ENCODE results near the gene TMCO4.
A peak's percentile ranks its signal among the peaks of the same experiment; 100 is the strongest.

TMCO4 gene

DNA sequence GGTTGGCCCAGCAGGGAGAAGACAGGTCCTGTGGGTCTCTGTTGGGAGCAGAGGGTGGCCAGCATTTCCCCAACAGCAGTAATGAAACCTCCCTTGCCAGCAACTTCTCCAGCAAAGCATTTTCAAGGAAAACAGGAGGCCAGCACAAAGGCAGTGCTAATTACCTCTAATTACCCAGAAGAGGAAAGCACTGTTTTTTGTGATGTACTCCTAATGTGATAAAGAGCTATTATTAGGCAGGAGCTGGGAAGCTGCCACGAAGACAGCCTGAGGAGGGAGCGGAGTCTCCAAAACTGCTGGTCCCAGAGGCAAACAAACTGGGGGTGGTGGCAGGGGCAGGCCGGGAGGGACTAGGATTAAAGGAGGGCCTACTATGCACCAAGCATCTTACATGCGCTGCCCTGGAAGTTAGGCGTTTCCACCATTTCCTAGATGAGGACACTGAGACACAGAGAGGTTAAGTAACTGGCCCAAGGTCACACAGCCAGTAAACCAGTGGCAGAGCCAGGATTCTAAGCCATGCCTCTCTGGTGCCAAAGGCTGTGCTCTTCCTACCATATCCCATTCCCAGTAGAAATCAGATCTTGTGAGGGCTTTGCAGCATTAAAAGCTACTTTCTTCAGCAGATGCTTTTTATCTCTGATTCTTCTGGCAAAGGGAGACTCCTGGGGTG lies 110.5 kb downstream of the TMCO4 start:
- no peak for DNase-seq (ENCODE audit: extremely low read depth in 1 of 2, low read depth in 1 of 2)

DNA sequence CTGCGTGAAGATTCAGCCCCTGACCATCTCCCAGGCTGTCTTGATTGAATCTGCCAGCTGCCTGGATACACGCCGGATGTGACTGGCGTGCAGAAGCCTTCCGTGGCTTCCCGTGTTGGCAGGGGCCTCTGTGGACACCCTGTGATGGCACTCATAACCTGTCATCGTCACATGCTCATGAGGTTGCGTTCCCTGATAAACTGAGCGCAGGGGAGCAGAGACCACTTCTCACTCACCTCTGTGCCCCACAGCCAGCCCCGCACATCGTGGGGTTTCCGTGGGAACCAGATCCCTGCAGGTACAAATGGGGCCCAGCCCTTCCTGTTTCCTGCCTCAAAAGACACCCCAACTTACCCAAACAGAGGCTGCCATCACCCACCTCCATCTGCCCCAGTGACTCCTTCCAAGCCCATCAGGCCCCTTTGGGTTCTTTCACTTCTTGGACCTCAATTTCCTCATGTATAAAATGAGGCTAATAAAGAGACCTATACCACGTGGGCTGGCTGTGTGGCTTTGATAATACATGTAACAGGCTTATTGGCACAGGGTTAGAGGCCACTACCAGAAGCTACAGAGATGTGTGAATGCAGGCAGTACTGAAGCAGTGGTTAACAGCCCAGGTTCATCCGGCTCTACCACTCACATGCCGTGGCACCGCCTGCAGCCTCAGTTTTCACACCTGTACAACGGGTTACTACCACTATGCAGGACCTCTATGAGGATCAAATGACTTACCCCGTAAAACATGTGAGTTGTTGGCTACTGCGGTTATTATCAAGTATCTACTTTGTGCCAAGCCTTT lies 111.5 kb downstream of the TMCO4 start:
- DNase-seq (ENCODE audit: extremely low read depth in 1 of 2, low read depth in 1 of 2) = peak; percentile 2 to 22

- no peak for DNase-seq (ENCODE audit: extremely low read depth in 1 of 2, low read depth in 1 of 2)
These were observed 112.3 kb downstream of the TMCO4 start for GRCh38 chr1:19687414-19687813.

DNA sequence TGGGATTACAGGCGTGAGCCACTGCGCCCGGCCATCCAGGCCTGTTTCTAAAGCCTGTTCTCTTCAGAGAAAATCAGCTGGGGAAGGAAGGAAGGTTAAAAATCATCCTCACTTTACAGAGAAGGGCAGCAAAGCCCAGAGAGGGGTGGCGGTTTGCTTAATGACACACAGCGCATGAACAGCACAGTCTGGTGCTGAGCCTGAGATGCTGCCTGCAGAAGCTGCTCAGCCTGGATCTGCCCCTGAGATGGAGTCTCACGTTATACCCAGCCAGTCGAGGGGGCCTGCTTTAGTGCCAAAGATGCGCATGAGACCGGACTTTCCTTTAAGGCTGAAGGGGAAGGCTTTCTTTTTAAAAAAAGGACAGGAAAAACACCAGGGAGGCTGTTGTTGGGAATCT lies 113.7 kb downstream of the TMCO4 start:
- no peak for DNase-seq (ENCODE audit: extremely low read depth in 1 of 2, low read depth in 1 of 2)

DNA sequence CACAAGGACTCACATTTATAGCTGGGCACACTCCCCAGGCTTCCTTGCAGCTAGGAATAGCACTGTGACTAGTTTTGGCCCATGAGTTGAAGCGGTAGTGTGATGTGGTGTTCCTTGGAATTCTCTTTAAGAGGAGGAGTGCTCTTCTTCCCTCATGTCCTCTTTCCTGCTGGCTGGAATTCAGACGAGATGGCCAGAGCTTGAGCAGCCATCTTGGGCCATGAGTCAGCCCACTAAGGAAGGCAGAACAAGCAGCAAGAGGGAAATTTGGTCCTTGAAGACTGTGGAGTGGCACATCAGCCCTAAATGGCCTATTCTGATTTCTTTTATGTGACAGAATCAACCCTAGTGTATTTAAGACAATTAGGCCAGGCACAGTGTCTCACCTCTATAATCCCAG lies 115.0 kb downstream of the TMCO4 start:
- no peak for DNase-seq (ENCODE audit: extremely low read depth in 1 of 2, low read depth in 1 of 2)

DNA sequence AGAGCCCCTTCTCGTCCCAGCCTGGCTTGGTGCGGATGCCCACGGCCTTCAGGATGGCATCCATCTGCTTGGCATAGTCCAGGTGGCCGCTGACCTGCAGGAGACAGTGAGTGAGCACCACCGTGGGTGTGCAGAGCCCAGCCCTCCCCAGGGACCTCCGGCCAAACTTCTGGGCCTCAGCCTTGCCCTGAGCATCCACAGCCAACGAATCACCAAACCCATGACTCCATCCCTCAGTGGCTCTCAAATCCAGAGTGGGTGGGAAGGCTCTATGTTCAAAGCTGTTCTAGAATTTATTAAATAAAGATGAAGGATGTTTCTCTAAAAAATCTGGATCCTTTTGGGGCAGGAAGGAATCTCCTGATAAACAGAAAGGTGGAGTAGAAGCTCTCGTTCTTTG lies 116.4 kb downstream of the TMCO4 start:
- no peak for DNase-seq (ENCODE audit: extremely low read depth in 1 of 2, low read depth in 1 of 2)

GRCh38 chr1:19682901-19683300 lies 116.8 kb downstream of the TMCO4 start:
- no peak for DNase-seq (ENCODE audit: extremely low read depth in 1 of 2, low read depth in 1 of 2)

DNA sequence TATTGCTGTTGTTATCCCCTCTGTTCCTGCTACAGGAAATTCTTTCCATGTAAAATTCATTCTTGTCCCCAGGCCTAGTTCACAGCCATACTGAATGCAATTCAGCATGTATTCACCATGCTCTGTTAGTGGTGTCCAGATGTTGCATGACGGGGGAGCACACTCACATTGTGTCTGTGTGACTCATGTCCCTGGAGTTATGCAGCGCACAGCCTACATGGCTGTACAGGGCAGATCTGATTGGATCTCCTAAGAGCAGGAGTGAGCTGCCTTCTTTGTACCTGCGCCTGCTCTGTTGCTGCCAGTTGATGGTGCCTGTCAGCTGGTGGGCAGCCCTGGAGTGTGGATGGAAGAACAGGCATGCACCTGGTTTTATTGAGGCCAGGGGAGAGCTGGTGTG lies 117.5 kb downstream of the TMCO4 start:
- no peak for DNase-seq (ENCODE audit: extremely low read depth in 1 of 2, low read depth in 1 of 2)

- no peak for DNase-seq (ENCODE audit: extremely low read depth in 1 of 2, low read depth in 1 of 2)
These were observed 119.1 kb downstream of the TMCO4 start for GRCh38 chr1:19680644-19681043.

- no peak for DNase-seq (ENCODE audit: extremely low read depth in 1 of 2, low read depth in 1 of 2)
These were observed 120.0 kb downstream of the TMCO4 start for GRCh38 chr1:19679691-19680090.

GRCh38 chr1:19678931-19679453 lies 120.7 kb downstream of the TMCO4 start:
- DNase-seq (ENCODE audit: extremely low read depth in 1 of 2, low read depth in 1 of 2) = no peak

- no peak for DNase-seq (ENCODE audit: extremely low read depth in 1 of 2, low read depth in 1 of 2)
These were observed 121.2 kb downstream of the TMCO4 start for GRCh38 chr1:19678493-19678892.

DNA sequence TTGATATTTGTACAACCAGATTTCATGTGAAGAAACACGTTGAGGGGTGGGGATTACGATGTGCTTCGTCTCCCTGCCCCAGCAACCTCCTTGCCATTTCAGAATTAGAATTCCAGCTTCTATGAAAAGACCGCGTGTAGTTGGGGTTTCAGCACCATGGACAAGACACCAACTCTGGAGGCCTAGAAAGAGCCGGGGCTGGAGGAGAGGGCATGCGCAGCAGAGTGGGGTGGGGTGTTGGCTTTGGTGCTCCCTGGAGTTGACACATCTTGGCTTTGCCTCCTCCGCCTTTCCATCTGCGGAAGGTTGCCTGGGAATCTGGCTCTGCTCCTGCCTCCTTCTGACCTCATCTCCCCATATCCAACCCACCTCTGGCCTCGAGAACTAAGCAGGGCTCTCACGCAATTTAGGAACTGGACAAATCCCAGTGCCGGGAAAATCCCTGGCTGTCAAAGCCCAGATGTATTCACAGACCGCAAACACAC lies 123.2 kb downstream of the TMCO4 start:
- DNase-seq (ENCODE audit: extremely low read depth in 1 of 2, low read depth in 1 of 2) = no peak

- no peak for DNase-seq (ENCODE audit: extremely low read depth in 1 of 2, low read depth in 1 of 2)
These were observed 123.9 kb downstream of the TMCO4 start for GRCh38 chr1:19675797-19676196.

DNA sequence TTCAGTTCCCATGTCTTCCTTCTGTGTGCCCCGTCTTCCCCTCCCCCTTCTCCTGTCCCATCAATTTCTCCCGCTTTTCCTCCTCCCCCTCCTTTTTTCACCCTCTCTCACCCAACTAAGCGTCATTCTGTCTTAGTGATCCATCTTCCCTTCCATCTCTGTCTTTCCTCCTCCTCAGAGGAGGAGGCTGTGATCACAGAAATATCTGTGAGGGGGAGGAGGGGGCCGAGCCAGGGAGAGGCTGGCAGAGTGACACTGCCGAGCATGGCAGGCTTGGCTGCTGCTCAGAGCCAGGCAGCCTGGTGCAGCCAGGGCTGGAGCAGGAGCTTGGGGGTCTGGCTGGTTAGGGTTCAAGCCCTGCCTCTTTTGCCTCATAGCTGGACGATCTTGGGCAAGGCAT lies 127.5 kb downstream of the TMCO4 start:
- no peak for DNase-seq (ENCODE audit: extremely low read depth in 1 of 2, low read depth in 1 of 2)

DNA sequence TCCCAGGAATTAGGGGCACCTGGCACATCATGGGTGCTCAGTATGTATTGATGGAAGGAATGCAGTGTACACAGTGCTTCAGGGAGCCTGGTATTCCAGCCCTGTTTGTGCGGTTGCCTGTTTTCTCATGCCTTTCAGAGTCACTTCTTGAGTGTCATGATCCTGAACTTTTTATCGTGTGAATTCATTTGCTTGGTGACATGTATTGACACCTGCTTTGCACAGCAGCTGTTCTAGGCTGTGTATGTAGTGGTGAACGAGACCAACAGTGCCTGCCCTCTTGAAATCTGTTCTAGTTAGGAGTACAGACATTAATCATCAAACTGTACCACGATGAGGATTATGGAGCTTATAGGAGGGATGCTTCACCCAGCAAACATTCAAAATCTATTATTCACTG lies 128.9 kb downstream of the TMCO4 start:
- no peak for DNase-seq (ENCODE audit: extremely low read depth in 1 of 2, low read depth in 1 of 2)

- DNase-seq (ENCODE audit: extremely low read depth in 1 of 2, low read depth in 1 of 2) = no peak
These were observed 130.8 kb downstream of the TMCO4 start for GRCh38 chr1:19668888-19669287.

GRCh38 chr1:19665496-19666465 lies 133.9 kb downstream of the TMCO4 start:
- DNase-seq (ENCODE audit: extremely low read depth in 1 of 2, low read depth in 1 of 2) = no peak

DNA sequence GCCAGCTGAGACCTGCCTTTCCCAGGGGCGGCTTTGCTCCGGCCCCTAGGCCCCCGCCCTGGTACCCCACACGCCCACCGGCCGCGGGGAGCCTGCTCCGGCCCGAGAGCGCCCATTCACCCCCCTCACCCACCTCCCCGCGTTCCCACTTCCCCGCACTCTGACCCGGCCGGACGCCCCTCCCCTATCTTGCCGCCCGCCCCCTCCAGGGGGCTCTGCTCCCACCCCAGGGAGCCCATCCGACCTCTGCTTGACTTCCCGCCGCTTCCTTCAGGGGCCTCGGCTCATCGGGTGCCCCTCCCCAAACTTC lies 134.6 kb downstream of the TMCO4 start:
- DNase-seq (ENCODE audit: extremely low read depth in 1 of 2, low read depth in 1 of 2) = no peak

GRCh38 chr1:19664453-19665185 lies 135.1 kb downstream of the TMCO4 start, which contains the start of gene HTR6:
Gene HTR6, plus strand, starts transcription at chr1:19664875. Its CDS starts 879 bp downstream, at chr1:19665754.
- no peak for DNase-seq (ENCODE audit: extremely low read depth in 1 of 2, low read depth in 1 of 2)
